ENCODE results near the gene CDH23.

CDH23 gene

GRCh38 chr10:71359364-71360046 is 37.2 kb upstream of the CDH23 start:
- H3K36me3 Mint-ChIP-seq (ENCODE audit: low read depth) = peaks cover 14% of the 10 kb centered on the region
- H3K9me3 Mint-ChIP-seq = no peaks in the 10 kb centered on the region
- no peak overlapping the region for H3K27ac Mint-ChIP-seq
- TF ChIP-seq, protein P1, sequence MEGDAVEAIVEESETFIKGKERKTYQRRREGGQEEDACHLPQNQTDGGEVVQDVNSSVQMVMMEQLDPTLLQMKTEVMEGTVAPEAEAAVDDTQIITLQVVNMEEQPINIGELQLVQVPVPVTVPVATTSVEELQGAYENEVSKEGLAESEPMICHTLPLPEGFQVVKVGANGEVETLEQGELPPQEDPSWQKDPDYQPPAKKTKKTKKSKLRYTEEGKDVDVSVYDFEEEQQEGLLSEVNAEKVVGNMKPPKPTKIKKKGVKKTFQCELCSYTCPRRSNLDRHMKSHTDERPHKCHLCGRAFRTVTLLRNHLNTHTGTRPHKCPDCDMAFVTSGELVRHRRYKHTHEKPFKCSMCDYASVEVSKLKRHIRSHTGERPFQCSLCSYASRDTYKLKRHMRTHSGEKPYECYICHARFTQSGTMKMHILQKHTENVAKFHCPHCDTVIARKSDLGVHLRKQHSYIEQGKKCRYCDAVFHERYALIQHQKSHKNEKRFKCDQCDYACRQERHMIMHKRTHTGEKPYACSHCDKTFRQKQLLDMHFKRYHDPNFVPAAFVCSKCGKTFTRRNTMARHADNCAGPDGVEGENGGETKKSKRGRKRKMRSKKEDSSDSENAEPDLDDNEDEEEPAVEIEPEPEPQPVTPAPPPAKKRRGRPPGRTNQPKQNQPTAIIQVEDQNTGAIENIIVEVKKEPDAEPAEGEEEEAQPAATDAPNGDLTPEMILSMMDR (IDR thresholded peaks at IDR 0.05) = no peak
- H3K4me1 Mint-ChIP-seq = peaks cover 19% of the 10 kb centered on the region
- H3K4me3 Mint-ChIP-seq = no peak overlapping the region
- no peak for DNase-seq
- peaks cover 8% of the 10 kb centered on the region for H3K27me3 Mint-ChIP-seq (ENCODE audit: low read depth, poor library complexity)

GRCh38 chr10:71360735-71361134 is 36.0 kb upstream of the CDH23 start:
- no peak for DNase-seq
- Mint-ChIP-seq H3K36me3 (ENCODE audit: low read depth) (peaks cover 14% of the 10 kb centered on the region), H3K27ac (no peak overlapping the region), H3K4me1 (peaks cover 13% of the 10 kb centered on the region), H3K9me3 (no peaks in the 10 kb centered on the region), H3K4me3 (no peak overlapping the region), H3K27me3 (ENCODE audit: low read depth, poor library complexity) (peaks cover 10% of the 10 kb centered on the region)
- TF ChIP-seq, protein P1 (IDR thresholded peaks at IDR 0.05) = no peak

GRCh38 chr10:71361581-71361980 is 35.1 kb upstream of the CDH23 start:
- DNase-seq = no peak
- Mint-ChIP-seq H3K36me3 (ENCODE audit: low read depth) (peaks cover 14% of the 10 kb centered on the region), H3K4me1 (peaks cover 9% of the 10 kb centered on the region), H3K4me3 (no peak overlapping the region), H3K9me3 (no peaks in the 10 kb centered on the region), H3K27ac (no peak overlapping the region), H3K27me3 (ENCODE audit: low read depth, poor library complexity) (peaks cover 13% of the 10 kb centered on the region)
- TF ChIP-seq, protein P1 (IDR thresholded peaks at IDR 0.05) = no peak

DNA sequence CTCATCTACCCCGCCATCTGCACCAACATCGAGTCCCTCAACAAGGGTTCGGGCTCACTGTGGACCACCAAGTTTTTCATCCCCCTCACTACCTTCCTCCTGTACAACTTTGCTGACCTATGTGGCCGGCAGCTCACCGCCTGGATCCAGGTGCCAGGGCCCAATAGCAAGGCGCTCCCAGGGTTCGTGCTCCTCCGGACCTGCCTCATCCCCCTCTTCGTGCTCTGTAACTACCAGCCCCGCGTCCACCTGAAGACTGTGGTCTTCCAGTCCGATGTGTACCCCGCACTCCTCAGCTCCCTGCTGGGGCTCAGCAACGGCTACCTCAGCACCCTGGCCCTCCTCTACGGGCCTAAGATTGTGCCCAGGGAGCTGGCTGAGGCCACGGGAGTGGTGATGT is 34.6 kb upstream of the CDH23 start:
- Mint-ChIP-seq H3K36me3 (ENCODE audit: low read depth) (peaks cover 14% of the 10 kb centered on the region), H3K27ac (no peak overlapping the region), H3K27me3 (ENCODE audit: low read depth, poor library complexity) (peaks cover 13% of the 10 kb centered on the region), H3K4me1 (peaks cover 9% of the 10 kb centered on the region), H3K4me3 (no peak overlapping the region), H3K9me3 (no peaks in the 10 kb centered on the region)
- TF ChIP-seq, protein P1 (IDR thresholded peaks at IDR 0.05) = no peak
- DNase-seq = no peak

- no peaks in the 10 kb centered on the region for H3K4me1 Mint-ChIP-seq
- no peak overlapping the region for H3K27ac Mint-ChIP-seq
- H3K9me3 Mint-ChIP-seq = no peaks in the 10 kb centered on the region
- H3K36me3 Mint-ChIP-seq (ENCODE audit: low read depth) = peaks cover 9% of the 10 kb centered on the region
- H3K27me3 Mint-ChIP-seq (ENCODE audit: low read depth, poor library complexity) = peaks cover 14% of the 10 kb centered on the region
- no peak for DNase-seq
- TF ChIP-seq, protein P1 (IDR thresholded peaks at IDR 0.05) = no peak
- no peak overlapping the region for H3K4me3 Mint-ChIP-seq
Measured at GRCh38 chr10:71363936-71364335, 32.8 kb upstream of the CDH23 start.

DNA sequence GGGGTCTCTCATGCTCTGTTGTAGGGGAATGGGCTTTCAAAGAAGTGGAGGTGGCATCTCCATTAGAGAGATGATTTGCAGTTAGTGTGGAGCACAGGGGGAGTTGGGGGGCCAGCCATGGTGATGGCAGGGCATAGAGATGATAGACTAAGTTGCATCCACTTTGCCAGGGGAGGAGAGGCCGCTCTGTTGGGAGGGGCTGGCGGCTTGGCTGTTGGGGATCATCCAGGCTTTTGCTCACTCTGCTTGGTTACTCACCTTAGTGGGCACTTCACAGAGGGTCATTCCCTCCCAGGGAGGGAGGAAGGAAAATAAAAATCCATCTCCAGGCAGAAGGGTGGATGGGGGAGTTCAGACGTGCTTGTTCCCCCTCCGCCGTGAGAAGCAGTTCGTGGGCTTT is 31.4 kb upstream of the CDH23 start:
- Mint-ChIP-seq H3K4me3 (no peak overlapping the region), H3K9me3 (no peaks in the 10 kb centered on the region), H3K27ac (no peak overlapping the region), H3K36me3 (ENCODE audit: low read depth) (peaks cover 9% of the 10 kb centered on the region), H3K4me1 (no peaks in the 10 kb centered on the region), H3K27me3 (ENCODE audit: low read depth, poor library complexity) (peaks cover 22% of the 10 kb centered on the region)
- DNase-seq = no peak
- TF ChIP-seq, protein P1 (IDR thresholded peaks at IDR 0.05) = no peak
